ENCODE results near the gene TMEM181. TPM values are rescaled to one million over a fixed set of nuclear protein-coding genes. Genes with fewer than 3 reads are reported as not detected.
"Not testable (repeated sequence)": the region's sequence is repeated elsewhere in the genome, so short reads cannot be mapped to it uniquely, and the experiment has no call there.

The TMEM181 gene
- total RNA-seq, 2 donors from 2014 or later, result 13.9 to 14.4 TPM

DNA sequence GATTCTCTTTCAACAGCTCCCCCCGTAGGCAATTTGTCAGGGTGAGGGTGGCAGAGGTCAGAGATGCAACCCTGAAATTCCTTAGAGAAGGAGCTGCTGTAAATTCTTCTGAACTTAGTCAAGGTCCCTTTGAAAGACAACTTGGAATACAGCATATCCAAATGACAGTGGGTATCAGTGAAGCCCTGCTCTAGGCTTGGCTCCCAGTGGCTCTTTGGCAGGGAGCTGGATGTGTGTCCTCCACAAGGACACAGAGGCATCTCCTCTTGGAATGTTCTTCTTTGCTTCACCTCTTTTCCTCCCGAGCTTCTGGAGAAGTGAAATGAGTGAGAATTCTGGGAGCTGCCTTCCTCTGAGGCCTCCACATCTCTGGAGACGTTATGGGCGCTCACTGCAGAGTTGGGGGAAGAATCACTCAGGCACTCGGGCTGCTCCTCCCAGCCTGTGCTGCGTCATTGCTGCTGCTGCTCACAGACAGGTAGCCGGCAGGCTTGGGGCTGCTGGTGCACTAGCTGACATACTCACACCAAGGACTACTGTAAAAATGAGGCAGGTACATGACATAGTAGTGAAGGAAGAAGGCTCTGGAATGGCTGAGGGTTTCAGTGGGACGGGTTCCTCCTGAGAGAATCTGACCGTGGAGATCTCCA, 50.6 kb downstream of the TMEM181 start:
- H3K9me3 ChIP-seq, result no peaks in the 10 kb centered on the region
- no peak overlapping the region for H3K4me3 ChIP-seq
- H3K27me3 ChIP-seq, result no peaks in the 10 kb centered on the region
- peak; percentile 55 for DNase-seq (ENCODE audit: low spot score)
- peaks cover 0 to 33% of the 10 kb centered on the region in 2 donors for H3K4me1 ChIP-seq
- peak overlapping the region; percentile 54 to 82 for H3K27ac ChIP-seq
- TF ChIP-seq, protein P1, sequence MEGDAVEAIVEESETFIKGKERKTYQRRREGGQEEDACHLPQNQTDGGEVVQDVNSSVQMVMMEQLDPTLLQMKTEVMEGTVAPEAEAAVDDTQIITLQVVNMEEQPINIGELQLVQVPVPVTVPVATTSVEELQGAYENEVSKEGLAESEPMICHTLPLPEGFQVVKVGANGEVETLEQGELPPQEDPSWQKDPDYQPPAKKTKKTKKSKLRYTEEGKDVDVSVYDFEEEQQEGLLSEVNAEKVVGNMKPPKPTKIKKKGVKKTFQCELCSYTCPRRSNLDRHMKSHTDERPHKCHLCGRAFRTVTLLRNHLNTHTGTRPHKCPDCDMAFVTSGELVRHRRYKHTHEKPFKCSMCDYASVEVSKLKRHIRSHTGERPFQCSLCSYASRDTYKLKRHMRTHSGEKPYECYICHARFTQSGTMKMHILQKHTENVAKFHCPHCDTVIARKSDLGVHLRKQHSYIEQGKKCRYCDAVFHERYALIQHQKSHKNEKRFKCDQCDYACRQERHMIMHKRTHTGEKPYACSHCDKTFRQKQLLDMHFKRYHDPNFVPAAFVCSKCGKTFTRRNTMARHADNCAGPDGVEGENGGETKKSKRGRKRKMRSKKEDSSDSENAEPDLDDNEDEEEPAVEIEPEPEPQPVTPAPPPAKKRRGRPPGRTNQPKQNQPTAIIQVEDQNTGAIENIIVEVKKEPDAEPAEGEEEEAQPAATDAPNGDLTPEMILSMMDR (IDR thresholded peaks at IDR 0.05), result no peak
- H3K36me3 ChIP-seq, result peaks cover 29% of the 10 kb centered on the region

DNA sequence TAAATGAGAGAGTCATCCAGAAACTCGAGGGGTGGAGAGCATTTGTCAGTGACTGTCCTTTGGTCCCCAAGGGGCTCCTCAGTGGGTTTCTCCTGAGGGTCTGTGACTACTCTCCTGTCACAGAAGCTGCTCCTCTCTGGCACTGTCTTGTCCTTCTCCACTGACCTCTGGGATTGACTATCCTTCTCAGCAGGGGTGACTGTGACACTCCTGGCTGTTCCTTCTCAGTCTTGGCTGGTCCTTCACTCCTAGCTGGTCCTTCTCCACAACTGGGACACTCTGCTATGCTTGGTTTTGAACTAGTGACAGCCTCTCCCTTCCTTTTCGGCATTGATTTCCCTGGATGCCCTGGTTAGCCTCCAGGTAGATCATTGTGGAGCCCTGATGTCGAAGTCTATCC, 51.1 kb downstream of the TMEM181 start:
- H3K9me3 ChIP-seq, result no peaks in the 10 kb centered on the region
- H3K4me3 ChIP-seq, result no peak overlapping the region
- H3K27ac ChIP-seq, result peak overlapping the region; percentile 54 to 82
- peaks cover 29% of the 10 kb centered on the region for H3K36me3 ChIP-seq
- H3K27me3 ChIP-seq, result no peaks in the 10 kb centered on the region
- DNase-seq (ENCODE audit: low spot score), result peak; percentile 55
- H3K4me1 ChIP-seq, result peaks cover 0 to 33% of the 10 kb centered on the region in 2 donors
- TF ChIP-seq, protein P1 (IDR thresholded peaks at IDR 0.05), result no peak

DNA sequence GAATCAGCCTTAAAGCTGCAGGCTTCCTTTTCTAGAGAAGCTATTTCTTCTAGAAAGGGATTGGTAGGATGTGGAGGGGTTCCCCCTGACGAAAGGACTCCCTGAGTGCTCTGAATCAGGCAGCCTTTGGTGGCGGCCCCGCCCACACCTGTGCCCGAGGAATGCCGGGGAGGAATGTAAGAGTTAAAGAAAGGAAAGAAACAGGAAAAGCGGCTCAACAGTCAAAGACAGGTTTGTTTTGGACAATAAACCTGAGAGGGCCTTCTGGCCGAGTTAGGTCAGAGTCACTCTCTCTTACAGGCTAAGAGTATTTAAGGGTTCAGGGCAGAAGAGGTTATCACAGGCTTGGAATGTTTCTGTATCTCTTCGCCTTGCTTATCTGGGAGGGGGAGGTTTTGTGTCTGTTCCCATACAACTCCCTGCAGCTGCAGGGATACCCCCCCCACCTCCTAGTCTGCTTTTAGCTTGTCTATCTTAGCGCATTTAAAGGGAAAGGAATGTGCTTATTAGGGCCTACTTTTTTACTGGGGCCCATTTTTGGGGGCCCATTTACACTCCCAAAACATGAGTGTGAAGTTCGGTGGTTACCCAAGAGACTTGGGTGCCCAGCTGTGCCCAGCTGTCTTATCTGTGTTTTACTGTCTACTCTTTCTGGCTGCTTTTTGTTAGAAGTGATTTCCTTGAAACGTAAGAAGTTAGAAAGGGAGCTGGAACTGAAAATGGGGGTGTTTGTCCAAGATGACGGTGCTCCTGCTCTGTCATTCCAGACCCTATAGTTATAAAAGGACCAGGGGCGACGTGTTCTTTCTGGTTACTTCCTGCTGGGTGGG, 51.9 kb downstream of the TMEM181 start:
- TF ChIP-seq, protein P1 (IDR thresholded peaks at IDR 0.05), result no peak
- Histone ChIP-seq H3K4me3 (no peak overlapping the region), H3K9me3 (no peaks in the 10 kb centered on the region), H3K4me1 (peaks cover 0 to 33% of the 10 kb centered on the region in 2 donors), H3K27me3 (no peaks in the 10 kb centered on the region), H3K27ac (peak overlapping the region; percentile 54 to 82), H3K36me3 (peaks cover 29% of the 10 kb centered on the region)
- DNase-seq (ENCODE audit: low spot score), result peak; percentile 54

DNA sequence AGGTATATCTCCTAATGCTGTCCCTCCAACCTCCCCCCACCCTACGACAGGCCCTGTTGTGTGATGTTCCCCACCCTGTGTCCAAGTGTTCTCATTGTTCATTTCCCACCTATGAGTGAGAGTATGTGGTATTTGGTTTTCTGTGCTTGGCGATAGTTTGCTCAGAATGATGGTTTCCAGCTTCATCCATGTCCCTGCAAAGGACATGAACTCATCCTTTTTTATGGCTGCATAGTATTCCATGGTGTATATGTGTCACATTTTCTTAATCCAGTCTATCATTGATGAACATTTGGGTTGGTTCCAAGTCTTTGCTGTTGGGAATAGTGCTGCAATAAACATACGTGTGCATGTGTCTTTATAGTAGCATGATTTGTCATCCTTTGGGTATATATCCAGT, 54.7 kb downstream of the TMEM181 start:
- H3K27me3 ChIP-seq; H3K36me3 ChIP-seq; DNase-seq (ENCODE audit: low spot score); H3K9me3 ChIP-seq; H3K27ac ChIP-seq; H3K4me3 ChIP-seq: not testable (repeated sequence)
- H3K4me1 ChIP-seq, result peaks cover 0 to 27% of the 10 kb centered on the region in 2 donors

DNA sequence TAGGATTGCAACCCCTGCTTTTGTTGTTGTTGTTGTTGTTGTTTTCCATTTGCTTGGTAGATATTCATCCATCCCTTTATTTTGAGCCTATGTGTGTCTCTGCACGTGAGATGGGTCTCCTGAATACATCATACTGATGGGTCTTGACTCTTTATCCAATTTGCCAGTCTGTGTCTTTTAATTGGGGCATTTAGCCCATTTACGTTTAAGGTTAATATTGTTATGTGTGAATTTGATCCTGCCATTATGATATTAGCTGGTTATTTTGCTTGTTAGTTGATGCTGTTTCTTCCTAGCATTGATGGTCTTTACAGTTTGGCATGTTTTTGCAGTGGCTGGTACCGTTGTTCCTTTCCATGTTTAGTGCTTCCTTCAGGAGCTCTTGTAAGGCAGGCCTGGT, 58.4 kb downstream of the TMEM181 start:
- peaks cover 12% of the 10 kb centered on the region for H3K36me3 ChIP-seq
- H3K27ac ChIP-seq; H3K9me3 ChIP-seq; DNase-seq (ENCODE audit: low spot score); H3K27me3 ChIP-seq; H3K4me3 ChIP-seq: not testable (repeated sequence)
- peaks cover 0 to 17% of the 10 kb centered on the region in 2 donors for H3K4me1 ChIP-seq

DNA sequence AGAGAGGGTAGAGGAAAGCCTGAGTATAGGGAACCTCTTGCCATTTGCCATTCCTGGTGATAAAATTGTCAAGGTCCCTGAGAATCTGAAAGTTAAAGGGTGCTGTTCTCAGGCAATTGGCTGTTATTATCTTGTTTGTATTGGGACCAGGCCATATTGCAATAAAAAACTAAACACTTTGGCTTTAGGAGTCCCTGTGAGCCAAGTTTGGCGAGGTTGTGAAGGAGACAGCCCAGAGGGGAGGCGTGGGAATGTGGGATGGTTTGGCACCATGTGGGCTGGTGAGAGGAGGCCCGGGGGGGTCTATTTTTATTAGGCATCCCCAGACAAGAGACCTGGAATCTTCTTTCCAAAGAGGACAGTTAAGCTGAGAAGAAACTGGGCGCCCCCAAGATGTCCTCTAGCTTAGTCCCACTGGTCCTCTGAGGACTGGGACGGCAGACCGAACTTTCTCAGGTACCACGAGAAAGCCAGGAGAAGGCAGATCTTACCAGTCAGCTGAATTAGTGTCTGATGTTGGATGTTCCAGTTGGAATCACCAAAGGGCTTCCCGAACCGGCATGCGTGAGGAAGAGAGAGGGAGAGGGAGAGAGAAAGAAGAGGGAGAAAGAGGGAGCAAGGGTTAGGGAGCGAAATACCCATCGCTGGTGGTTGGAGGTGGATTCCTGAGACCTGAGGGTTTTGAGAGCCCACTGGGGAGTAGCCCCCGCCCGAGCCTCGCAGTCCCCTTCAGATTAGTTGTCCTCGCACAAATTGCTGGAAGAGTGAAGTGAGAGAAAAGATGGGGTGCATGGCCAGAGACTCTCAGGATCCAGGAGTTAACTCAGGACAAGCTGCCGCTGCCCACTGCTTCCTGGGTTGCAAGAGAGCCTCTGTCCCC, 60.3 kb downstream of the TMEM181 start:
- TF ChIP-seq, protein P1 (IDR thresholded peaks at IDR 0.05), result no peak
- peaks cover 12% of the 10 kb centered on the region for H3K36me3 ChIP-seq
- H3K4me1 ChIP-seq, result peaks cover 0 to 17% of the 10 kb centered on the region in 2 donors
- H3K4me3 ChIP-seq, result no peak overlapping the region
- no peaks in the 10 kb centered on the region for H3K27me3 ChIP-seq
- peak overlapping the region; percentile 35 to 55 for H3K27ac ChIP-seq
- no peaks in the 10 kb centered on the region for H3K9me3 ChIP-seq
- no peak for DNase-seq (ENCODE audit: low spot score)
